DOHH2 (cell line): ENCODE data around the gene CLPSL1.

Experiments used
- EZH2phosphoT487 ChIP-seq: fragments of 200-600 bp; sonication (generic); IDR thresholded peaks from 2 replicates; pipeline ENCODE4 v1.6.1; 2017; ENCODE audit warnings: borderline replicate concordance, mild to moderate bottlenecking, antibody characterized with exemption, low read length, moderate library complexity, mixed read lengths
- TF ChIP-seq, protein P1 (sequence below): fragments of 200-600 bp; sonication (generic); IDR thresholded peaks from one replicate; pipeline ENCODE4 v1.5.1; 2014; ENCODE audit warnings: antibody characterized with exemption, mild to moderate bottlenecking, low read depth, low read length; ENCODE audit not compliant: poor library complexity, severe bottlenecking

DNA sequence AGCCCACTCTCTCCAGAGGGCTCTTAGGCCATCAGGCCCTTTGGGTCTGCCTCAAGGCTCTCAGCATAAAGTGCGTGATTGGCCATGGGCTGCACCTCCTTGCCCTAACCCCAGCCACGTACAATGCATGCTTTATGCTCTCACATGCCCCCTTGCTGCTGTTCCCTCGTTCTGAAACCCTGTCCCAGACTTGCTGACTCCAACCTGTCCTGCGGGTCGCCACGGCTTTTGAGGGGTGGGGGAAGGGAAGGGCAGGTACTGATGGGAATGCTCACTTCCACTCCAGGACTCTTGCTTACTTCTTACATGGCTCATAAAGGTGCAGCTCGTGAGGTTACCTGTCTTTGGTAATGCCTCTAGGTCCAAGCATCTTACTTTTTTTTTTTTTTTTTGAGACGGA is 38.0 kb upstream of the CLPSL1 start:
- no peak for TF ChIP-seq EZH2phosphoT487
- TF ChIP-seq, protein P1, sequence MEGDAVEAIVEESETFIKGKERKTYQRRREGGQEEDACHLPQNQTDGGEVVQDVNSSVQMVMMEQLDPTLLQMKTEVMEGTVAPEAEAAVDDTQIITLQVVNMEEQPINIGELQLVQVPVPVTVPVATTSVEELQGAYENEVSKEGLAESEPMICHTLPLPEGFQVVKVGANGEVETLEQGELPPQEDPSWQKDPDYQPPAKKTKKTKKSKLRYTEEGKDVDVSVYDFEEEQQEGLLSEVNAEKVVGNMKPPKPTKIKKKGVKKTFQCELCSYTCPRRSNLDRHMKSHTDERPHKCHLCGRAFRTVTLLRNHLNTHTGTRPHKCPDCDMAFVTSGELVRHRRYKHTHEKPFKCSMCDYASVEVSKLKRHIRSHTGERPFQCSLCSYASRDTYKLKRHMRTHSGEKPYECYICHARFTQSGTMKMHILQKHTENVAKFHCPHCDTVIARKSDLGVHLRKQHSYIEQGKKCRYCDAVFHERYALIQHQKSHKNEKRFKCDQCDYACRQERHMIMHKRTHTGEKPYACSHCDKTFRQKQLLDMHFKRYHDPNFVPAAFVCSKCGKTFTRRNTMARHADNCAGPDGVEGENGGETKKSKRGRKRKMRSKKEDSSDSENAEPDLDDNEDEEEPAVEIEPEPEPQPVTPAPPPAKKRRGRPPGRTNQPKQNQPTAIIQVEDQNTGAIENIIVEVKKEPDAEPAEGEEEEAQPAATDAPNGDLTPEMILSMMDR, result no peak
